GM23338 (cell line): ENCODE results near the gene TLCD5.

ENCODE experiments used
- CREB1 ChIP-seq: fragments of 250-450 bp; sonication (Bioruptor Pico); IDR thresholded peaks from 2 replicates; pipeline ENCODE4 v1.5.0; 2020; ENCODE audit warnings: low read depth, mild to moderate bottlenecking, moderate library complexity
- CTCF ChIP-seq, 2 experiments: fragments of 200-600 bp in 1 of 2; sonication (generic) in 1 of 2; conservative IDR thresholded peaks; 2 replicates each; pipeline versions ENCODE4 v1.5.1 to v1.6.1; 2016 to 2017; ENCODE audit warnings: antibody characterized with exemption in 2 of 2, low read depth in 2 of 2, mild to moderate bottlenecking in 2 of 2, moderate library complexity in 1 of 2
- ETS1 ChIP-seq: IDR thresholded peaks from 2 replicates; pipeline ENCODE4 v1.6.1; 2016; ENCODE audit warnings: antibody characterized with exemption
- EZH2 ChIP-seq: fragments of 200-600 bp; sonication (generic); IDR thresholded peaks from one replicate; pipeline ENCODE4 v1.8.0; 2017; ENCODE audit warnings: antibody characterized with exemption, mild to moderate bottlenecking, low read depth; ENCODE audit not compliant: unreplicated experiment
- EZH2phosphoT487 ChIP-seq: fragments of 200-600 bp; sonication (generic); IDR thresholded peaks from one replicate; pipeline ENCODE4 v1.8.1; 2018; ENCODE audit warnings: antibody characterized with exemption; ENCODE audit not compliant: unreplicated experiment
- JUNB ChIP-seq: IDR thresholded peaks from one replicate; pipeline ENCODE4 v1.6.1; 2016; ENCODE audit warnings: antibody characterized with exemption; ENCODE audit not compliant: unreplicated experiment
- NANOG ChIP-seq: IDR thresholded peaks from 2 replicates; pipeline ENCODE4 v1.6.1; 2016; ENCODE audit warnings: antibody characterized with exemption, borderline replicate concordance
- POLR2AphosphoS5 ChIP-seq: IDR thresholded peaks from 2 replicates; pipeline ENCODE4 v1.6.1; 2016; ENCODE audit warnings: antibody characterized with exemption, low read depth
- REST ChIP-seq: IDR thresholded peaks from one replicate; pipeline ENCODE4 v1.6.1; 2018; ENCODE audit warnings: antibody characterized with exemption; ENCODE audit not compliant: unreplicated experiment
- STAT1 ChIP-seq: IDR thresholded peaks from one replicate; pipeline ENCODE4 v1.6.1; 2016; ENCODE audit warnings: antibody characterized with exemption; ENCODE audit not compliant: unreplicated experiment
- ZNF331 ChIP-seq: fragments of 250-450 bp; sonication (Bioruptor Pico); IDR thresholded peaks from 2 replicates; pipeline ENCODE4 v1.5.0; 2020; ENCODE audit warnings: low read depth, mild to moderate bottlenecking, moderate library complexity

DNA sequence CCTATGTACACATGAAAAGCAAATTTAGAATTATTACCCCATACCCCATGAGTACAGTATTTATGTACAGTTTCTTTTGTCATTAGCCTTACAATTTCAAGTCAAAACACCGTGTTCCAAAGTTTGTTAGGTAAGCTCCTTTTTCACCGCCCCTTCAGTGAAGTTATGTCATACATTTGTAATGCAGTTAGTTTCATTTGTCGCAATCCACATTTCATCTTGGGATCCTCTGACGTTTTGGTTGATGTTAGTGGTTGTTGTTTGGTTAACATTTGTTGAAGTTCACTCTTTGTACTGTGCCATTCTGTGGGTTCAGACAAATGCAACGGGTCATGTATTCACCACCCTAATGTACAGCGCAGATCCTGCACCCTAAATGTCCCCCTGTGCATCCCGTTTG is 56.3 kb downstream of the TLCD5 start:
- TF ChIP-seq CTCF (conservative IDR thresholded peaks at IDR 0.05; ENCODE audit: low read depth in 2 of 2) (no peak), EZH2phosphoT487 (no peak), POLR2AphosphoS5 (no peak), EZH2 (no peak), REST (no peak), JUNB (no peak), CREB1 (CRISPR knock-in tag) (no peak), STAT1 (no peak), ZNF331 (no peak), ETS1 (no peak), NANOG (no peak)
